Endodermal cell (in vitro differentiated cells): ENCODE data around the gene GRM7. TPM values are rescaled to one million over a fixed set of nuclear protein-coding genes. Genes with fewer than 3 reads are reported as not detected.

ENCODE experiments used
- DNase-seq: peaks from one replicate; pipeline ENCODE4 v3.0.0-alpha.2; 2017
- H3K27ac ChIP-seq: 2 replicates; pipeline ENCODE4 v1.5.1; 2013; ENCODE audit warnings: mild to moderate bottlenecking, low read depth, low read length, moderate library complexity
- H3K27me3 ChIP-seq: 2 replicates; pipeline ENCODE4 v1.6.1; 2013; ENCODE audit warnings: mild to moderate bottlenecking, low read length, moderate library complexity; ENCODE audit not compliant: insufficient read depth, control insufficient read depth, poor library complexity, severe bottlenecking
- H3K36me3 ChIP-seq: 2 replicates; pipeline ENCODE4 v1.7.0; 2013; ENCODE audit warnings: mild to moderate bottlenecking, low read length, moderate library complexity; ENCODE audit not compliant: control insufficient read depth, insufficient read depth
- H3K4me1 ChIP-seq: one replicate; pipeline ENCODE4 v1.7.0; 2013; ENCODE audit warnings: low read length; ENCODE audit not compliant: control insufficient read depth, insufficient read depth
- H3K4me3 ChIP-seq: 2 replicates; pipeline ENCODE4 v1.5.1; 2013; ENCODE audit warnings: mild to moderate bottlenecking, low read length, moderate library complexity
- H3K9ac ChIP-seq: 2 replicates; pipeline ENCODE4 v1.6.1; 2013; ENCODE audit warnings: mild to moderate bottlenecking, low read length, moderate library complexity; ENCODE audit not compliant: poor library complexity, severe bottlenecking; ENCODE audit errors: extremely low read depth
- H3K9me3 ChIP-seq: 2 replicates; pipeline ENCODE4 v1.6.1; 2013; ENCODE audit warnings: mild to moderate bottlenecking, low read length, moderate library complexity; ENCODE audit not compliant: control insufficient read depth
- H3K27ac Mint-ChIP-seq: 2 replicates; pipeline ENCODE4 v1.8.0; 2020; ENCODE audit warnings: mixed read lengths
- H3K27me3 Mint-ChIP-seq: 2 replicates; pipeline ENCODE4 v1.8.0; 2021; ENCODE audit warnings: mild to moderate bottlenecking, mixed read lengths; ENCODE audit not compliant: insufficient read depth
- H3K36me3 Mint-ChIP-seq: 2 replicates; pipeline ENCODE4 v1.8.0; 2020; ENCODE audit warnings: low read depth, mixed read lengths
- H3K4me1 Mint-ChIP-seq: 2 replicates; pipeline ENCODE4 v1.8.0; 2020; ENCODE audit warnings: mixed read lengths
- H3K4me3 Mint-ChIP-seq: 2 replicates; pipeline ENCODE4 v1.8.0; 2020; ENCODE audit warnings: mild to moderate bottlenecking, moderate library complexity, mixed read lengths
- H3K9me3 Mint-ChIP-seq: 2 replicates; pipeline ENCODE4 v1.8.0; 2020; ENCODE audit warnings: mild to moderate bottlenecking, mixed read lengths
- WGBS, 2 experiments: methylation state at CpG; one replicate each; pipeline versions ENCODE4 v1.1.5 to v1.1.7; 2013; ENCODE audit warnings: missing lambda C conversion rate in 2 of 2, mixed read lengths in 1 of 2; ENCODE audit not compliant: insufficient coverage in 1 of 2, insufficient read length in 1 of 2; 5-methylcytosine and 5-hydroxymethylcytosine counted together
- total RNA-seq, 2 donors: library from RNA; stranded (reverse); fragmentation: NEBNext Ultra II Directional in 1 of 2; extraction: Animal tissue kit (Norgen Biotek cat#: 25700) in 1 of 2; gene quantifications; 2 replicates in 1 of 2; 3 replicates in 1 of 2; pipeline ENCODE4 v1.2.1, GENCODE V29; 2021
- TF ChIP-seq, protein P1 (sequence below): fragments of 200-600 bp; sonication (generic); conservative IDR thresholded peaks from 2 replicates; pipeline ENCODE4 v1.5.0; 2021; ENCODE audit warnings: antibody characterized with exemption, mild to moderate bottlenecking

The GRM7 gene
- total RNA-seq, 2 donors from 2014 or later: 0.11 to 0.73 TPM

DNA sequence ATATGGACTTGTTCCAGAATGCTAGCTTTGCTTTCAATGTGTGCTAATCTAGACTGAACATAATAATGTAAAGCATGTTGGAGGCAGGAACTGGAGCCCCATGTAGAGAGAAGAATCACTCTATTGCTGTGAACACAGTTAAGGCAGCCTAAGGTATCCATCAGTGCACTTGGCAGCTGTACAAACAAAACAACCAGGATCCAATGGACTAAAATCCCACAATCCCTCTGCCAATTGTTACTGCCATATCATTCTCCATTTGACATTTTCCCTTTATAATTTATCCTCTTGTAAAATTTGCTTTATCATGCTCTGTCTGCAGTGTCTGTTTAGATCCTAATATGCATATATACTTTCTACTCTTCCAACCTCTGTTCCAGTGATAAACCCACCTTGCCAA, 883.9 kb downstream of the GRM7 start:
- Mint-ChIP-seq H3K36me3 (no peaks in the 10 kb centered on the region), H3K4me3 (no peak overlapping the region), H3K4me1 (peaks cover 12% of the 10 kb centered on the region), H3K27ac (no peak overlapping the region), H3K27me3 (no peaks in the 10 kb centered on the region), H3K9me3 (no peaks in the 10 kb centered on the region)
- TF ChIP-seq, protein P1, sequence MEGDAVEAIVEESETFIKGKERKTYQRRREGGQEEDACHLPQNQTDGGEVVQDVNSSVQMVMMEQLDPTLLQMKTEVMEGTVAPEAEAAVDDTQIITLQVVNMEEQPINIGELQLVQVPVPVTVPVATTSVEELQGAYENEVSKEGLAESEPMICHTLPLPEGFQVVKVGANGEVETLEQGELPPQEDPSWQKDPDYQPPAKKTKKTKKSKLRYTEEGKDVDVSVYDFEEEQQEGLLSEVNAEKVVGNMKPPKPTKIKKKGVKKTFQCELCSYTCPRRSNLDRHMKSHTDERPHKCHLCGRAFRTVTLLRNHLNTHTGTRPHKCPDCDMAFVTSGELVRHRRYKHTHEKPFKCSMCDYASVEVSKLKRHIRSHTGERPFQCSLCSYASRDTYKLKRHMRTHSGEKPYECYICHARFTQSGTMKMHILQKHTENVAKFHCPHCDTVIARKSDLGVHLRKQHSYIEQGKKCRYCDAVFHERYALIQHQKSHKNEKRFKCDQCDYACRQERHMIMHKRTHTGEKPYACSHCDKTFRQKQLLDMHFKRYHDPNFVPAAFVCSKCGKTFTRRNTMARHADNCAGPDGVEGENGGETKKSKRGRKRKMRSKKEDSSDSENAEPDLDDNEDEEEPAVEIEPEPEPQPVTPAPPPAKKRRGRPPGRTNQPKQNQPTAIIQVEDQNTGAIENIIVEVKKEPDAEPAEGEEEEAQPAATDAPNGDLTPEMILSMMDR: no peak
- H3K27me3 ChIP-seq: no peaks in the 10 kb centered on the region
- no peak overlapping the region for H3K4me3 ChIP-seq
- no peak overlapping the region for H3K27ac ChIP-seq
- H3K4me1 ChIP-seq: no peaks in the 10 kb centered on the region
- no peaks in the 10 kb centered on the region for H3K36me3 ChIP-seq
- DNase-seq: no peak
- no peak overlapping the region for H3K9ac ChIP-seq
- no peaks in the 10 kb centered on the region for H3K9me3 ChIP-seq

DNA sequence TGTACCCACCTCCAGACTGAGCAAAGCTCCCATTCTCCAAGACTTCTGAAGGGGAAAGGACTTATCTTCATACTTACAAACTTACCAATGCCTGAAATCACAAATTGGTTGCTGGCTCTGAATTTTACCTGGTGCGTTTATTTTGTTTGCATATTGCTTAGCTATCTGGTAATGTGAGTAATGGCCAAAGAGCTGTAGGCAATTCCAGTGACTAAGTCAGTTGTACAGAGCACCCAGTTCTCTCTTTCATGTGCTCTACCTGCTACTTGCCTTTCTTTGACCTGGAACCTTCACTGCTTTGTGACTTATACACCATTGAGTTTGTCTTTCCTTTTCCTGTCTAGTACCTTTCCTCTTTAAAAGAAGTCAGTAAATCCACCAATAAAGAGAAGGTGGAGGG, 884.8 kb downstream of the GRM7 start:
- Histone ChIP-seq H3K27me3 (no peaks in the 10 kb centered on the region), H3K9me3 (no peaks in the 10 kb centered on the region), H3K4me3 (no peak overlapping the region), H3K4me1 (no peaks in the 10 kb centered on the region), H3K9ac (no peak overlapping the region), H3K36me3 (no peaks in the 10 kb centered on the region), H3K27ac (no peak overlapping the region)
- TF ChIP-seq, protein P1: no peak
- H3K36me3 Mint-ChIP-seq: no peaks in the 10 kb centered on the region
- H3K4me1 Mint-ChIP-seq: peaks cover 12% of the 10 kb centered on the region
- WGBS, 2 experiments: 95 to 100% methylated on average over 1 of the region's 1 CpG
- no peak for DNase-seq
- H3K27ac Mint-ChIP-seq: no peak overlapping the region
- H3K4me3 Mint-ChIP-seq: no peak overlapping the region
- no peaks in the 10 kb centered on the region for H3K27me3 Mint-ChIP-seq
- H3K9me3 Mint-ChIP-seq: no peaks in the 10 kb centered on the region

DNA sequence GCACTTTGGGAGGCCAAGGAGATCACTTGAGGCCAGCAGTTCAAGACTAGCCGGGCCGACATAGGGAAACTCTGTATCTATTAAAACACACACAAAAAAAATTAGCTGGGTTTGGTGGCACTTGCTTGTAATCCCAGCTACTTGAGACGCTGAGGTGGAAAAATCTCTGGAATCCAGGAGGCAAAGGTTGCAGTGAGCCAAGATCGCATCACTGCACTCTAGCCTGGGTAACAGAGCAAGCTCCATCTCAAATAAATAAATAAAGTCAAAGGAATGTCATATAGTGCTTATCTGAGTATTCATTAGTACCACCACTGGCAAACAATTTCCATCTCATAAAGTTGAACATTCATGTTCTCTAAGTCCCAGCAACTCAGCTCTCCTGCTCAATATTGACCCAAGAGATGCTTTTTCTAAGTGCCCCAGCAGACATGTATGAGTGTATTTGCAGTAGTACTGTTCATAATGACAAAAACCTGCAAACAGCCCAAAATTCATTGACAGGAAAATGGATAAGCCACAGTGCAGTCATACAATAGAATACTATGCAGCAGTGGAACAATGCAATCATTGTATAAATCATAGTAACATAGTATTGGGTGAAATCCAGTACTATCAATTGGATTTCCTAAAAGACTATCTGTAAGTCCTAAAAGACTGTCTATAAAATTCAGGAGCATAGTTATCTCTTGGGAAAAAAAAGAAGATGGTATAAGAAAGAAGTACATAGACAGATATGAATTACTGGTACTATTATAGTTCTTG, 889.2 kb downstream of the GRM7 start:
- H3K4me3 ChIP-seq: no peak overlapping the region
- no peak overlapping the region for H3K27ac ChIP-seq
- H3K9ac ChIP-seq: no peak overlapping the region
- H3K9me3 Mint-ChIP-seq: no peaks in the 10 kb centered on the region
- H3K4me1 Mint-ChIP-seq: peaks cover 4% of the 10 kb centered on the region
- no peak for DNase-seq
- peaks cover 10% of the 10 kb centered on the region for H3K27me3 ChIP-seq
- H3K27me3 Mint-ChIP-seq: no peaks in the 10 kb centered on the region
- H3K4me3 Mint-ChIP-seq: no peak overlapping the region
- no peaks in the 10 kb centered on the region for H3K4me1 ChIP-seq
- TF ChIP-seq, protein P1: no peak
- H3K36me3 Mint-ChIP-seq: no peaks in the 10 kb centered on the region
- no peak overlapping the region for H3K27ac Mint-ChIP-seq
- H3K36me3 ChIP-seq: no peaks in the 10 kb centered on the region
- H3K9me3 ChIP-seq: no peaks in the 10 kb centered on the region
- 87 to 94% methylated on average over 2 to 4 of the region's 4 CpGs for WGBS, 2 experiments
